ENCODE measurements around the gene ZNF771. TPM values are rescaled to one million over a fixed set of nuclear protein-coding genes. Genes with fewer than 3 reads are reported as not detected.

ZNF771 gene
- polyA plus RNA-seq, 1 experiment, result 9.3 TPM

- Histone ChIP-seq H3K9me3 (ENCODE audit: control insufficient read depth, insufficient read depth, low read length) (no peaks in the 10 kb centered on the region), H3K4me3 (ENCODE audit: low read depth, low read length) (no peak overlapping the region), H3K27ac (ENCODE audit: low read depth, low read length) (no peak overlapping the region), H3K27me3 (ENCODE audit: control insufficient read depth, insufficient read depth, low read length) (no peaks in the 10 kb centered on the region)
- DNase-seq (ENCODE audit: low read depth, low spot score), result no peak
- POLR2A ChIA-PET, result no interaction called here
- no peak for TF ChIP-seq CTCF (IDR thresholded peaks at IDR 0.05; ENCODE audit: low read depth, low read length)
- CTCF ChIA-PET, result interaction anchor here (0.9 kb wide), 1 partner anchor 15 kb away, joined by 5 read pairs; no protein-coding TSS in a partner anchor
These were observed 27.4 kb downstream of the ZNF771 start for GRCh38 chr16:30434852-30435251.

GRCh38 chr16:30437511-30438046 is 30.2 kb downstream of the ZNF771 start:
- H3K4me3 ChIP-seq (ENCODE audit: low read depth, low read length), result no peak overlapping the region
- TF ChIP-seq CTCF (IDR thresholded peaks at IDR 0.05; ENCODE audit: low read depth, low read length), result no peak
- POLR2A ChIA-PET, result no interaction called here
- no peak for DNase-seq (ENCODE audit: low read depth, low spot score)
- CTCF ChIA-PET, result interaction anchor here (1.1 kb wide), 1 partner anchor 190 kb away, joined by 3 read pairs; no protein-coding TSS in a partner anchor
- no peak overlapping the region for H3K27ac ChIP-seq (ENCODE audit: low read depth, low read length)
- H3K27me3 ChIP-seq (ENCODE audit: control insufficient read depth, insufficient read depth, low read length), result no peaks in the 10 kb centered on the region
- no peaks in the 10 kb centered on the region; the same call in 1 of the 2 replicates for H3K9me3 ChIP-seq (ENCODE audit: control insufficient read depth, insufficient read depth, low read length)

- DNase-seq (ENCODE audit: low read depth, low spot score), result no peak
- ChIA-PET CTCF (interaction anchor here (0.8 to 1.7 kb wide), 2 partner anchors 9 to 10 kb away, joined by 5 read pairs; partner anchors contain the start of gene DCTPP1), POLR2A (no interaction called here)
- no peak for TF ChIP-seq CTCF (IDR thresholded peaks at IDR 0.05; ENCODE audit: low read depth, low read length)
- Histone ChIP-seq H3K9me3 (ENCODE audit: control insufficient read depth, insufficient read depth, low read length) (no peaks in the 10 kb centered on the region; the same call in 1 of the 2 replicates), H3K27ac (ENCODE audit: low read depth, low read length) (no peak overlapping the region), H3K4me3 (ENCODE audit: low read depth, low read length) (no peak overlapping the region), H3K27me3 (ENCODE audit: control insufficient read depth, insufficient read depth, low read length) (no peaks in the 10 kb centered on the region)
These were observed 31.4 kb downstream of the ZNF771 start for GRCh38 chr16:30438835-30439234.

DNA sequence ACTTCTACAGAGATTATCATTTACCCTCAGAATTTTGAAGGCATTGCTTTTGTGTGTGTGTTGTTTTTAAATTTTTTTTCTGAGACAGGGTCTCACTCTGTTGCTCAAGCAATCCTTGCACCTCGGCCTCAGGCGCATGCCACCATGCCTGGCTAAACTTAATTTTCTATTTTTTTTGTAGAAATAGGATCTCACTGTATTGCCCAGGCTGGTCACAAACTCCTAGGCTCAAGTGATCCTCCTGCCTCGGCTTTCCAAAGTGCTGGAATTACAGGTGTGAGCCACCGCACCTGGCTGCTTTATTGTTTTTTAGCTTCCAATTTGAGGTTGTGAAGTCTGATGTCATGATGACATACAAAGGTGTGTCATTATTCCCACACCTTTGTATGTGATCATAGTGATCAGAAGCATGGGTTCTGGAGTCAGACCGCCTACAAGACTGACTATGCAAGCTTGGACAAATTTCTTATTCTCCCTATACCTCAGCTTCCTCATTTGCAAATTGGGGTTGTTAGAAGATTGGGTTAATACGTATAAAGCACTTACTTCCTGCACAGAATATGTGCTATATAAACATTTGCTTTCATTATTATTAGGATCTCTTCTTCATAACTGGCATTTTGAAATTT is 32.4 kb downstream of the ZNF771 start:
- ChIA-PET POLR2A (no interaction called here), CTCF (interaction anchor here (1.7 kb wide), 1 partner anchor 10 kb away, joined by 5 read pairs; the partner anchor contains the start of gene DCTPP1)
- H3K9me3 ChIP-seq (ENCODE audit: control insufficient read depth, insufficient read depth, low read length), result peaks cover 6% of the 10 kb centered on the region
- no peak for DNase-seq (ENCODE audit: low read depth, low spot score)
- no peak for TF ChIP-seq CTCF (IDR thresholded peaks at IDR 0.05; ENCODE audit: low read depth, low read length)
- H3K27ac ChIP-seq (ENCODE audit: low read depth, low read length), result no peak overlapping the region
- H3K27me3 ChIP-seq (ENCODE audit: control insufficient read depth, insufficient read depth, low read length), result no peaks in the 10 kb centered on the region
- no peak overlapping the region for H3K4me3 ChIP-seq (ENCODE audit: low read depth, low read length)

DNA sequence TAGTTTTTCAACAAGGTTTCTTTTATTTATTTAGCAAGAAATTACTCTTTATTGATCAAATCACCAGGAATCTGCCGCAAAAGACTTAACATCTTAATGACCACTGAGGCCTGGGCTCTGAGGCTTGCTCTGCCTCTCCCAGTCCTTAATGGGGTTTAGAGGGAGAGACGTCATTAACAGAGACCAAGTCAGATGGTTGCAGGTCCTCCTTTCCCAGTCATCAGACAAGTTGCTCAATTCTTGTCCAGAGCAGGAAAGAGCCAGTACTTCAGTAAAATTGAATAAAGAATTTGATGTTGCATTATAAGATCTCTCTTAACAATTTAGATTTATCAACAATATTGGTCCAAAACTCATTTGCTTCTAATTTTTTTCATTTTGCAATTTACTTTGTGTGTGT is 36.2 kb downstream of the ZNF771 start:
- TF ChIP-seq CTCF (IDR thresholded peaks at IDR 0.05; ENCODE audit: low read depth, low read length), result no peak
- ChIA-PET CTCF (no interaction called here), POLR2A (no interaction called here)
- H3K27me3 ChIP-seq (ENCODE audit: control insufficient read depth, insufficient read depth, low read length), result peaks cover 4% of the 10 kb centered on the region
- no peak for DNase-seq (ENCODE audit: low read depth, low spot score)
- no peak overlapping the region for H3K4me3 ChIP-seq (ENCODE audit: low read depth, low read length)
- no peak overlapping the region for H3K27ac ChIP-seq (ENCODE audit: low read depth, low read length)
- peaks cover 6% of the 10 kb centered on the region for H3K9me3 ChIP-seq (ENCODE audit: control insufficient read depth, insufficient read depth, low read length)

Measured in AG04450 (cell line).